Measurements from ENCODE around the gene HLA-DQA2.
"Not testable (repeated sequence)": the region's sequence is repeated elsewhere in the genome, so short reads cannot be mapped to it uniquely, and the experiment has no call there.

Gene HLA-DQA2

DNA sequence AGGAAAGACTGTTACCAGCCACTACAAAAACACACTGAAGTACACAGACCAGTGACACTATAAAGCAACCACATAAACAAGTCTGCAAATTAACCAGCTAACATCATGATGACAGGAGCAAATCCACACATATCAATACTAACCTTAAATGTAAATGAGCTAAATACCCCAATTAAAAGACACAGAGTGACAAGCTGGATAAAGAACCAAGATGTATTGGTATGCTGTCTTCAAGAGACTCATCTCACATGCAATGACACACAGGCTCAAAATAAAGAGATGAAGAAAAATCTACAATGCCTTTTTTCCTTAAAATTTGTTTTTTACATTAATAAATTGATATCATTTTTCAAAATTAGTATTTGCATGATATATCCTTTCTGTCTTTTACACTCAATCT is 41.7 kb downstream of the HLA-DQA2 start:
- DNase-seq = not testable (repeated sequence)

DNA sequence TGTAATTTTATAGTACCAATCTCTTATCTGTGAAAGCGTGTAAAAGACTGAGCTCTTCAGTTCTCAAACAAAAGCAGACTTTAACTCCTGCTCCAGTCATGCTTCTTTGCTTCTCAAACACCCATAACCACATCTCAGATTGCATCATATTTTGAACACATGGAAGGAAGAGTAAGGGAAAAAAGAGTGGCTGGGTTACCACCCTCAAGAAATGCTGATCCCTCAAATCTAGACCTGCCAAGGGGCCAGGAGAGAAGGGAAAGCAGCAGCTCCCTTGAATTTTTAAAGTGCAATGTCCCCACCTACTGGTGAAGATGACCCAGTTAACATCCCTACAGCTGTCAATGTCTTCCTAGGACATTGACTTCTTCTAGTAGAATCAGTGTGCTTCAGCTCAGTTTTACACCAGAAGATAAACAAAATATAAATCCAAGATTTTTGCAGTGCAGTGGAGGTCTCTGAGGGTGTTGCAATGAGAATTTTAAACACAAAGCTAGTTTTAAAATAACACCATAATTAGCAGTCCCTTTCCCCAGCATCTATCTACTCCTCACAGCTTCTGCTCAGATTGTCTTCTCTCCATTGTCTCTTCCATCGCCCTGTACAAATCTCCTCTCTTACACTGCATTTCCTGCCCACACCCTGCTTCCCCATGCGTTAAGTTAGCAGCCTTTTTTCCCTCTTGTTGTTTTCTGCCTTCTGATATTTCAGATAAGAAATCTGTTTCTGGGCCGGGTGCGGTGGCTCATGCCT is 44.8 kb downstream of the HLA-DQA2 start:
- DNase-seq = peak; percentile 37 to 59

- no peak for DNase-seq
These were observed 49.1 kb downstream of the HLA-DQA2 start for GRCh38 chr6:32790306-32790705.

DNA sequence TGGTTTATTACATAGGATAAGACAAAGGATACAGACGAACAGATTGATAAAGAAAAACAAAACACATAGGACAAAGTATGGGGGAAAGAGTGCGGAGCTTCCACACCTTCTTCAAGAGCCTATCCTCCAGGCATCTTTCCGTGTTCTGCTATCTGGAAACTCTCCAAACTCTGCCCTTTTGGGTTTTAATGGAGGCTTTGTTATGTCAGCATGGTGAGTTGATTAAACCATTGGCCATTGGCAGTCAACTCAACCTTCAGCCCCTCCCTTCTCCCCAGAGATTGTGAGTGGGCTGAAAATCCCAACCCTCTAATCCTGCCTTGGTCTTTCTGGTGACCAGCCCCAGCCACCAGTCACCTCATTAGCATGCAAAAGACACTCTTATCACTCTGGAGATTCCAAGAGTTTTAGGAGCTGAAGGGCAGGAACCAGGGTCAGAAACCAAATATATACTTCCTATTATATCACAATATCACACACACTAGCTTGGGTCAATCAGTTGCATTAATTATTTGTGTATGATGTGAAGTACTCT is 51.8 kb downstream of the HLA-DQA2 start:
- no peak for DNase-seq

- no peak for DNase-seq
These were observed 53.3 kb downstream of the HLA-DQA2 start for GRCh38 chr6:32794510-32794909.

Data from CD4-positive, alpha-beta T cell treated with Interleukin-1 beta for 1 hour (primary cell).